Measurements from ENCODE around the gene OR51T1. TPM values are rescaled to one million over a fixed set of nuclear protein-coding genes. Genes with fewer than 3 reads are reported as not detected.

The OR51T1 gene
- total and polyA plus RNA-seq, 5 donors from 2014 or later: not detected

Other genes starting within 250 kb of the OR51T1 start
- not detected for gene OR51D1, start 244.4 kb upstream of the OR51T1 start, total RNA-seq
- not detected for gene OR51D1, start 244.4 kb upstream of the OR51T1 start, polyA plus RNA-seq
- gene OR51E1, start 237.9 kb upstream of the OR51T1 start, total RNA-seq: not detected
- not detected for gene OR51E1, start 237.9 kb upstream of the OR51T1 start, polyA plus RNA-seq
- not detected for gene OR51E2, start 184.0 kb upstream of the OR51T1 start, total RNA-seq
- not detected for gene OR51E2, start 184.0 kb upstream of the OR51T1 start, polyA plus RNA-seq
- gene MMP26, start 177.1 kb upstream of the OR51T1 start, total RNA-seq: not detected
- gene MMP26, start 177.1 kb upstream of the OR51T1 start, polyA plus RNA-seq: not detected
- not detected for gene OR51F1, start 112.0 kb upstream of the OR51T1 start, total RNA-seq
- gene OR51F1, start 112.0 kb upstream of the OR51T1 start, polyA plus RNA-seq: not detected
- gene OR52R1, start 77.5 kb upstream of the OR51T1 start, total RNA-seq: not detected
- gene OR52R1, start 77.5 kb upstream of the OR51T1 start, polyA plus RNA-seq: not detected
- not detected for gene OR51F2, start 60.6 kb upstream of the OR51T1 start, total RNA-seq
- not detected for gene OR51F2, start 60.6 kb upstream of the OR51T1 start, polyA plus RNA-seq
- not detected for gene OR51S1, start 32.7 kb upstream of the OR51T1 start, total RNA-seq
- not detected for gene OR51S1, start 32.7 kb upstream of the OR51T1 start, polyA plus RNA-seq
- not detected for gene OR51A7, start 21.9 kb downstream of the OR51T1 start, total RNA-seq
- not detected for gene OR51A7, start 21.9 kb downstream of the OR51T1 start, polyA plus RNA-seq
- gene OR51G2, start 37.5 kb downstream of the OR51T1 start, total RNA-seq: not detected
- not detected for gene OR51G2, start 37.5 kb downstream of the OR51T1 start, polyA plus RNA-seq
- not detected for gene OR51G1, start 42.4 kb downstream of the OR51T1 start, total RNA-seq
- not detected for gene OR51G1, start 42.4 kb downstream of the OR51T1 start, polyA plus RNA-seq
- gene OR51A4, start 65.7 kb downstream of the OR51T1 start, total RNA-seq: not detected
- not detected for gene OR51A4, start 65.7 kb downstream of the OR51T1 start, polyA plus RNA-seq
- not detected for gene OR51A2, start 73.8 kb downstream of the OR51T1 start, total RNA-seq
- gene OR51A2, start 73.8 kb downstream of the OR51T1 start, polyA plus RNA-seq: not detected
- not detected for gene OR51L1, start 113.0 kb downstream of the OR51T1 start, total RNA-seq
- not detected for gene OR51L1, start 113.0 kb downstream of the OR51T1 start, polyA plus RNA-seq
- gene OR52J3, start 164.6 kb downstream of the OR51T1 start, total RNA-seq: not detected
- not detected for gene OR52J3, start 164.6 kb downstream of the OR51T1 start, polyA plus RNA-seq
- gene OR52E2, start 177.7 kb downstream of the OR51T1 start, total RNA-seq: not detected
- not detected for gene OR52E2, start 177.7 kb downstream of the OR51T1 start, polyA plus RNA-seq
- not detected for gene OR52E1, start 187.7 kb downstream of the OR51T1 start, total RNA-seq
- not detected for gene OR52E1, start 187.7 kb downstream of the OR51T1 start, polyA plus RNA-seq

Measured in CD4-positive, CD25-positive, alpha-beta regulatory T cell (primary cell).